NCI-H1417 (cell line): ENCODE data around the gene PANX2.
"Not testable (repeated sequence)": the region's sequence is repeated elsewhere in the genome, so short reads cannot be mapped to it uniquely, and the experiment has no call there.

Source experiments
- DNase-seq, 3 experiments: peaks; one replicate each; lab custom pipeline; 2025; lab: John Stamatoyannopoulos, UW

The PANX2 gene, protein sequence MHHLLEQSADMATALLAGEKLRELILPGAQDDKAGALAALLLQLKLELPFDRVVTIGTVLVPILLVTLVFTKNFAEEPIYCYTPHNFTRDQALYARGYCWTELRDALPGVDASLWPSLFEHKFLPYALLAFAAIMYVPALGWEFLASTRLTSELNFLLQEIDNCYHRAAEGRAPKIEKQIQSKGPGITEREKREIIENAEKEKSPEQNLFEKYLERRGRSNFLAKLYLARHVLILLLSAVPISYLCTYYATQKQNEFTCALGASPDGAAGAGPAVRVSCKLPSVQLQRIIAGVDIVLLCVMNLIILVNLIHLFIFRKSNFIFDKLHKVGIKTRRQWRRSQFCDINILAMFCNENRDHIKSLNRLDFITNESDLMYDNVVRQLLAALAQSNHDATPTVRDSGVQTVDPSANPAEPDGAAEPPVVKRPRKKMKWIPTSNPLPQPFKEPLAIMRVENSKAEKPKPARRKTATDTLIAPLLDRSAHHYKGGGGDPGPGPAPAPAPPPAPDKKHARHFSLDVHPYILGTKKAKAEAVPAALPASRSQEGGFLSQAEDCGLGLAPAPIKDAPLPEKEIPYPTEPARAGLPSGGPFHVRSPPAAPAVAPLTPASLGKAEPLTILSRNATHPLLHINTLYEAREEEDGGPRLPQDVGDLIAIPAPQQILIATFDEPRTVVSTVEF

DNA sequence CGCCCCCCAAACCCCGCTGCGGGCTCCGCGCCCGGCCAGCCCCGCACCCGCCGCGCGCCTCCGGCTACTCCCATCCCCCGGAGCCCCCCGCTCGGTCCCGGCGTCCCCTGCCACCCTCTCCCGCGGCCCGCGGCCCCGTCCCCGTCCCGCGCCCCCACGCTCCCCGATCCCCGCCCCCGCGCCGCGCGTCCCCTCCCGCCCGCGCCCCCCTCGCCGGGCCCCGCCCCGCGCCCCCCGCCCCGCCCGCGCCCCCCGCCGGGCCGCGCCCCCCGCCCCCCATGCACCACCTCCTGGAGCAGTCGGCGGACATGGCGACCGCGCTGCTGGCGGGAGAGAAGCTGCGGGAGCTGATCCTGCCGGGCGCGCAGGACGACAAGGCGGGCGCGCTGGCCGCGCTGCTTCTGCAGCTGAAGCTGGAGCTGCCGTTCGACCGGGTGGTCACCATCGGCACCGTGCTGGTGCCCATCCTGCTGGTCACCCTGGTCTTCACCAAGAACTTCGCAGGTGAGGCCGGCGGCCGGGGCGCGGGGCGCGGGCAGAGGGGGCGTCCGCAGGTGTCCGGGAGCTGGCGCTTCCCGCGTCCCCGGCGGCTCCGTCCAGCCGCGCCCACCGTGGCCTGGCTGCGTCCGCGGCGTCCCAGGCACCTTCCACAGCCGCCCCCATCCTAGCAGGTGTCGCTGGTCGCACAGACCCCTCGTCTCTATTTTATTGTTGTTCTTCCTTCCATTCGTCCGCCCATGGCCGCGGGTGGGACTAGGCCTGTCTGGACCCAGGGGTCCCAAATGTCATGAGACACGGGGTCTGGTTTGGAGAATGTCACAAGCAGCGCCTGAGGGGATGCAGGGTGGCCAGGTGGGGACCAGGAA, at the start of gene PANX2:
Gene PANX2 (plus strand): TSS at position 279 of the 866 bp plus-strand sequence. CDS start 0 bp downstream, at position 279.
- DNase-seq: peak in 2 of 3 experiments; percentile 49 to 55

DNA sequence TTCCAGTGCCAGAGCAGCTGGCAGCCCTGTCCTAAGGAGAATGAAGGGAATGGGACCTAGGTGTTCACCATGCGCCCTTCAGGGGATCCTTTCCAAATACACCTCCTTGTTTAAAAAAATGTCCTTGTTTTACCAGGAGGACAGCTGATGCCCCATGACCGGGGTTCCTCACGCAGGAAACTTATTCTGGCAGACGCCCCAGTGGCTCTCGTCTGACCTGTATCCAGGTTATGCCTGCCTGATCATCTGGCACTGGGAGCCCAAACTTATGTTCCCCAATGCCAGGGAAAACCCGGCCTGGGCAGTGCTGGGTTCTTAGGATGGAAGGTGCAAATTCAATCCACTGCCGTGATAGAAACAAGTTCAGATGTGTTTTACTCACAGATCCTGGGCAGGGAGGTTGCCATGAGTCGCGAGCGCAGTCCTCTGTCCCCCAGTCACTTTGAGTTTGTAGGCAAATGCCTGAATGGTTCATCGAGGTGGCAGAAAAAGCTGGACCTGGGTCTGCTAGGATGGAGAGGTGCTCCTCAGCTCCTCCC, 49.3 kb upstream of the PANX2 start:
- no peak for DNase-seq

DNA sequence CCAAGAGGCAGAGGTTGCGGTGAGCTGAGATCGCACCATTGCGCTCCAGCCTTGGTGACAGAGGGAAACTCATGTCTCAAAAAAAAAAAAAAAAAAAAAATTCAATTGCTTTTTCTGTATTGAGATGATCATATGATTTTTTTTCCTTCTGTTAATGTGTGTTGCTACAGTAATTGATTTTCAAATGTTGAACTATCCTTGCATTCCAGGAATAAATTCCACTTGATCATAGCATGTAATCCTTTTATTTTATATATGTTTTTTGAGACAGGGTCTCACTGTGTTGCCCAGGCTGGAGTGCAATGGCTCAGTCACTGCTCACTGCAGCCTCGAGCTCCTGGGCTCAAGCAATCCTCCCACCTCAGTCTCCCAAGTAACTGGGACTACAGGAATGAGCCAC, 47.4 kb upstream of the PANX2 start:
- no peak for DNase-seq

GRCh38 chr22:50125029-50125428, 45.5 kb upstream of the PANX2 start:
- DNase-seq: no peak

GRCh38 chr22:50129121-50129736, 41.3 kb upstream of the PANX2 start:
- DNase-seq: no peak

DNA sequence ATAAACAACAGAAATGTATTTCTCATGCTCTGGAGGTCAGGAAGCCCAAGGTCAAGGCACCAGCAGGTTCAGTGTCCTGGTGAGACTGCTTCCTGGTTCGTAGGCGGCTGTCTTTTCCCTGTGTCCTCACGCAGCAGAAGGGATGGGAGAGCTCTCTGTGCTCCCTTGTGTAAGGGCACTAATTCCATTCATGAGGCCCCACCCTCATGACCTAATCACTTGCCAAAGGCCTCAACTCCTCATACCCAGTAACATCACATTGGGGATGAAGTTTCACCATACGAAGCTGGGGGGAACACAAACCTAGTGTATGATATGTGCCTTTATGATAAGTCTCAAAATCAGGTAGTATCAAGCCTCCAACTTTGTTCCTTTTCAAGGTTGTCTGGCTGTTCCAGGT, 38.6 kb upstream of the PANX2 start:
- DNase-seq: no peak

DNA sequence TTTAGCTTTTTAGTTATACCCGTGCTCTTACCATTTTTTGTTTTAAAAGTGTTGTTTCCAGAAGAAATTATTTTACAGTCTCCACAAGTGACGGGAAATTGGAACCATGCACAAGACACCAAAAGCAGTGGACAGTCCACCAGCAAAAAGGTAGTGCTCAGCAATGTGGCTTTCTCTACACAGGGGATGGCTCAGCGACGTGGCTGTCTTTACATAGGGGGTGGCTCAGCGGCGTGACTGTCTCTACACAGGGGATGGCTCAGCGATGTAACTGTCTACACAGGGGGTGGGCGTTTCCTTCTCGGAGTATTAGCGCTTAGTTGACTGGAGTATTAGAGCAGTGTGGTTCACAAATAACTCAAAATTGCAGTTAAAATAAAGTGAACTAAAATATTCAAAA, 36.0 kb upstream of the PANX2 start:
- DNase-seq: no peak

DNA sequence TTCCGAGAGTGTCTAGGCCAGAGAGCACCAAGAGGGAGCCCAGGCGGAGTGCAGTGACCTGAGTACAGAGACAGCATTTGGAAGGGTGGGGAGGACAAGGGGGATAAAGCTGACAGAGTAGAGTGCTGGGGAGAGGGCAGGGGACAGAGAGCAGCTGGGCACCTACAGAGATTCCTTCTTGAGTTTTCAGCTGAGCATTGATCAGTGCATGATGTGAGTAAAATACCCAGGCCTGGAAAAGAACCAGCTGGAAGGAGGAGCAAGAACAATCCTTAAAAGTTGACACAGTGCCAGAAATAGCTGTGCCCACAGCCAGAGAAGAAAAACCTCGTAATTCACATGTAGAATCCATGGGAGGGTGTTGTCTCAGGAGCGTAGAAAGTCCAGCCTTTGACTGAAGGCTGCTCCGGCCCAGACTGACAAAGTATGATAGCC, 33.9 kb upstream of the PANX2 start:
- no peak for DNase-seq

DNA sequence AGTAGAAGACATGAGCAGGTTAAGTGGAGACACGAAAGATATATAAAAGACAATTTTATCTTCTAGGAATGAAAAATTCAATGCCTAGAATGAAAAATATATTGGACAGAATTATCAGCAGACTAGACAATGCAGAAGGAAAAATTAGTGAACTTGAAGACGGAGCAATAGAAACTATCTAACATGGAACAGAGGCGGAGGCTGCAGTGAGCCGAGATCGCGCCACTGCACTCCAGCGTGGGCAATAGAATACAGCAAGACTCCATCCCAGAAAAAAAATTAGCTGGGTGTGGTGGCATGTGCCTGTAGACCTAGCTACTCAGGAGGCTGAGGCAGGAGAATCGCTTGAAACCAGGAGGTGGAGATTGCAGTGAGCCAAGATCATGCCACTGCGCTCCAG, 33.3 kb upstream of the PANX2 start:
- not testable (repeated sequence) for DNase-seq

DNA sequence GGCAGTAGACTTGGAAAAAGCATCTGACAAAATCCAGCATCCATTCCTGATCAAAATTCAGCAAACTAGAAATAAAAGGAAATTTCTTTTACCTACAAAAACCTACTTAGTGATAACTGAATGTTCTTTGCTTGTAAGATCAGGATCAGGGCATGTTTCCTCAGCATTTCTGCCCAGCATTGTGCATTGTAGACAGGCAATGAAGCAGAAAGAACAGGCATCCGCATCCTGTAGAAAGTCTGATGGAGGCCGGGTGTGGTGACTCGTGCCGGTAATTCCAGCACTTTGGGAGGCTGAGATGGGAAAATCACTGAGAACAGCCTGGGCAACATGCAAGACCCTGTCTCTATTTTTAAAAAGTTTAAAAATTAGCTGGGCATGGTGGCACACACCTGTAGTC, 32.5 kb upstream of the PANX2 start:
- no peak for DNase-seq

GRCh38 chr22:50138988-50139387, 31.5 kb upstream of the PANX2 start:
- DNase-seq: no peak

- DNase-seq: peak; percentile 35 to 94 (median 80)
Observed at GRCh38 chr22:50139843-50140415, 30.6 kb upstream of the PANX2 start.

GRCh38 chr22:50140615-50141014, 29.9 kb upstream of the PANX2 start:
- no peak for DNase-seq

DNA sequence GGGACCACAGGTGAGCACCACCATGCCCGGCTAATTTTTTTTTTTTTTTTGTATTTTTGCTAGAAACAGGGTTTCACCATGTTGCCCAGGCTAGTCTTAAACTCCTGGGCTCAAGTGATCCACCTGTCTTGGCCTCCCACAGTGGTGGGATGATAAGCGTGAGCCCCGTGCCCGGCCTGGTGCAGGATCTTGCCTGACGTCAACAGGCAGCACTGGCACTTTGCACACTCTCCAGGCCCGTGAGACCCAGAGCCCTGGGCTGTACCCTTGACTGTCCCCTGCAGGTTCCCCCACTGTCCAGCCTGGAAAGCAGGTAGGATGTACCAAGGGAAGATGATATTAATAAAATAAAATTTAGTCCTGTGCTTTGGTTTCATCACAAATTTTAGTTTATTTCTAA, 29.1 kb upstream of the PANX2 start:
- DNase-seq: peak in 1 of 3 experiments; percentile 39

DNA sequence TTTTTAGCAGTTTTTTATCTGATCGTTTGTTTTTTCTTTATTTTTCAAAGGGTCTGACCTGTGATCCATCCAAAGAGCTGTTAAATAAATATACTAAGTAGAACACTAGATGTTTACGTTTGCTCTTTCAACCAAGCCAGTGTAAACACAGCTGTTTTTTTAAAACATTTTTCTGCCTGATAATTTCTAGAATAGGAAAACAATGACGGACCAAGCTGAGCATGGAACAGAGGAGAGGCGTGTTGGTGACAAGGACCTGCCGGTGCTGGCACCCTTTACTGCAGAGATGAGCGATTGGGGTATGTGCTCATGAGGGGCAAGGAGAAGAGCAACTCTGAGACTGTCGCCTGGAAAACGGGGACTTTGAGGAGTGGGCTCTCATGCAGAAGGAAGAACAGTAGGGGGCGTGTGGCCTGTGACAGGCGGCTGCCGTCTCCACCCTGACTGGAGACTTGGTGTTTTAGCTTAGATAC, 28.6 kb upstream of the PANX2 start:
- peak in 2 of 3 experiments; percentile 15 to 55 for DNase-seq

GRCh38 chr22:50143096-50143495, 27.4 kb upstream of the PANX2 start:
- DNase-seq: no peak

DNA sequence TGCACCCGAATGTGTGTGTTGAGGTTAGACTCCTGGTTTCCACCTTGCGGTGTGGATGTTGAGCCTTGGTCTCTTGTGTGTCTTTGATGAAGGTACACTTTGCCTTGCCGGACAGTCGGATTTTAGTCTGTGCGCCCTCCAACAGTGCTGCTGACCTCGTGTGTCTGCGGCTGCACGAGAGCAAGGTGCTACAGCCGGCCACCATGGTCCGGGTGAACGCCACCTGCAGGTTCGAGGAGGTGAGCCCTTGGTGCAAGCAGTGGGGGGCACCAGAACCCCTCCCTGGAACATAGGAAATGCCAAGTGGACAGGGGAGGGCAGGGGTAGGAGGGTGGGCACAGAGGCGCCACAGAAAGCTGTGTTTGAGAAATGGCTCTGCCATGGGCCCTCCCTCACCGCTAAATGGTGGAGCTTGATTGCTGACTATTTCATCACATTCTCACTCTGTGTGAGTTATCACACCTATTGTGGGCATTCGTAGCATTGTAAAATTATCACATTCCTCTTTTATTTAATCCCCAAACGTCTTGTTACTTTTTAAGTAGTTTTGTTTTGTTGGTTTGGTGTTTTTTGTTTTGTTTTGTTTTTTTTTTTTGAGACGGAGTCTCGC, 26.4 kb upstream of the PANX2 start:
- no peak for DNase-seq

DNA sequence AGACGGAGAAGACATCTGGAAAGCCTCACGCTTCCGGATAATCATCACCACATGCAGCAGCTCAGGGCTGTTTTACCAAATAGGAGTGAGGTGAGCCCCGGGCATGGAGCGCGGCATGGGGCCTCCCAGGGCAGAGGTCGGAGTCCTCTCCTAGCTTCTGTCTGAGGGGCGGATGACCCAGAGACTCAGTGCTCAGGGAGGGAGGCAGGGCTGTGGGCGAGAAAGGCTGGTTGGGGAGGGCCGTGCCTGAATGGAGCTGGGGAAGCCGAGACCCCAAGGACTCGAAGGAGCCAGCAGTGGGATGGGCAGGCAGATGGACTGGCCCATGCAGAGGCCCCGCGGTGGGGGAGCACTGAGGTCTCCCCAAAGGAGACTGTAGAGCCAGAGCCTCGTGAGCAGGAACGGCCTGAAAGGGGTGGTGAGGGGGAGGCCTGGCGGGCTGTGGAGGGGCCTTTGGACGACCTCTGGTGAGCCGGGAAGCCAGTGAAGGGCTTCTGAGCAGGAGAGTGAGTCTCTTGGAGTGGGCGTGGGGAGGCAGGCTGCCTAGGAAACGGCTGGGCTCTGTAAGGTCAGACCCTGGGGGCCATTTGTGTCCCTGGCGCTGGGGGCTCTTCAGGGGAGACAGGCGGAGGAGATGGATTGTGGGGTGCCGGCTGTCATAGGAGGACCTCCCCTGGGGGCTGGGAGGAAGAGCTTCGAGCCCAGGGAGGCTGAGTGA, 24.7 kb upstream of the PANX2 start:
- no peak for DNase-seq

DNA sequence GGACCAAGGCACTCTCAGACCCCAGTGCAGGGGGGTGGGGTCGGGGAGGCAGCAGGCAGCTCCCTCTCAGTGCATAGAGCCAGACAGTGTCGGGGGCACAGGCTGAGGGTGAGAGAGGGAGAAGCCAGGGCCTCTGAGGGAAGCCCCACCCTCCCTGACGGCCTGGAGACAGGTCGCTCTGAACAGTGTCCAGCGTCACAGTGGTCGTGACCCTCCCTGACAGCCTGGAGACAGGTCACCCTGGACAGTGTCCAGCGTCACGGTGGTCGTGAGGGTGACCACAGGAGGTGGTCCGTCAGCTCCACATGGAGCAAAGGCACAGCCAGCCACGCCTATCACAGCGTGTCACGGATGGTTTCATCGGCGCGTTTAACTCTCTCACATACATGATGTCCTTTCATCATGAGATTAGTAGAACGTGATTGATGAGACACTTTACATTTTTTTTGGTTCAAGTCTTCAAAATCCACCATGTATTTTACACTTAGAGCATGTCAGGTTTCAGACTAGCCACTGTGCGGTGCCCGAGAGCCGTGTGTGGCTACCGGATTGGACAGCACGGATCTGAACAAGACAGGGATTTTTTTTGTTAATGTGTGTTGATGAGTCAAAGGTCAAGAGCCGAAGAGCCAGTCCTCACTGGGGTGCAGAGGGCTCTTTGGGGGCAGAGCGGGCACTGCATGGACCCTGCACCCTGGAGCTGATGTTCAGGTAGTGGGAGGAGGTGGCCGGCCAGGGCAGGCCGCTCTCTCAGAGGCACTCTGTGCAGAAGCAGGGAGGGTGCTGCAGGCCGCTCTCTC, 23.9 kb upstream of the PANX2 start:
- peak in 2 of 3 experiments; percentile 47 to 78 for DNase-seq
